ENCODE data around the gene ZFP3. TPM values are rescaled to one million over a fixed set of nuclear protein-coding genes. Genes with fewer than 3 reads are reported as not detected.

The ZFP3 gene
- total RNA-seq, 4 donors from 2014 or later = 1.4 to 6.1 (median 2.3) TPM

DNA sequence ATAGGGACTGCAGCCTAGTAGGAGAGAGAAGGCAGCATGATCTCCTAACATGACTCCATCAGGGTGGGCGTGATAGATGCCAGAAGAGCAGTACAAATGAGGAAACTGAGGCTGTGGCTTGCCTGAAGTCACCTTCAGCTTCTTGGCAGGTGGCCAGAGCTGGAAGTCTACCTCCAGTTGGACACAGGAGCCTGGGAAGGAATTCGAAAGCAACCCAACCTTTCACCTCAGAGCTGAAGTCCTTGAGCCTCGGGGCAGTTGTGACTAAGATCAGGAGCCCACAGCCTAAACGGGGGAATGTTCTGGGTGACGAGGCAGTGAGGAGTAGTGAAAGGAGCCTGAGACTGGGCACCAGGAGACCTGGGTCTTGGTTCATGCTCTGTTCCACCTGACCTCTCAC, 33.6 kb upstream of the ZFP3 start:
- DNase-seq = no peak
- H3K4me3 ChIP-seq = no peak overlapping the region
- H3K27me3 ChIP-seq = no peaks in the 10 kb centered on the region
- H3K27ac ChIP-seq = no peak overlapping the region
- TF ChIP-seq POLR2A (IDR thresholded peaks at IDR 0.05) = no peak
- TF ChIP-seq, protein P1, sequence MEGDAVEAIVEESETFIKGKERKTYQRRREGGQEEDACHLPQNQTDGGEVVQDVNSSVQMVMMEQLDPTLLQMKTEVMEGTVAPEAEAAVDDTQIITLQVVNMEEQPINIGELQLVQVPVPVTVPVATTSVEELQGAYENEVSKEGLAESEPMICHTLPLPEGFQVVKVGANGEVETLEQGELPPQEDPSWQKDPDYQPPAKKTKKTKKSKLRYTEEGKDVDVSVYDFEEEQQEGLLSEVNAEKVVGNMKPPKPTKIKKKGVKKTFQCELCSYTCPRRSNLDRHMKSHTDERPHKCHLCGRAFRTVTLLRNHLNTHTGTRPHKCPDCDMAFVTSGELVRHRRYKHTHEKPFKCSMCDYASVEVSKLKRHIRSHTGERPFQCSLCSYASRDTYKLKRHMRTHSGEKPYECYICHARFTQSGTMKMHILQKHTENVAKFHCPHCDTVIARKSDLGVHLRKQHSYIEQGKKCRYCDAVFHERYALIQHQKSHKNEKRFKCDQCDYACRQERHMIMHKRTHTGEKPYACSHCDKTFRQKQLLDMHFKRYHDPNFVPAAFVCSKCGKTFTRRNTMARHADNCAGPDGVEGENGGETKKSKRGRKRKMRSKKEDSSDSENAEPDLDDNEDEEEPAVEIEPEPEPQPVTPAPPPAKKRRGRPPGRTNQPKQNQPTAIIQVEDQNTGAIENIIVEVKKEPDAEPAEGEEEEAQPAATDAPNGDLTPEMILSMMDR (IDR thresholded peaks at IDR 0.05) = no peak
- no peaks in the 10 kb centered on the region for H3K36me3 ChIP-seq
- WGBS, 2 donors = 79 to 84% methylated on average over 3 to 4 of the region's 5 CpGs
- H3K4me1 ChIP-seq = peaks cover 0 to 7% (median 2%) of the 10 kb centered on the region in 3 donors
- H3K9me3 ChIP-seq = no peaks in the 10 kb centered on the region
- intact Hi-C loops (cut with DNase I) = no loop called here

DNA sequence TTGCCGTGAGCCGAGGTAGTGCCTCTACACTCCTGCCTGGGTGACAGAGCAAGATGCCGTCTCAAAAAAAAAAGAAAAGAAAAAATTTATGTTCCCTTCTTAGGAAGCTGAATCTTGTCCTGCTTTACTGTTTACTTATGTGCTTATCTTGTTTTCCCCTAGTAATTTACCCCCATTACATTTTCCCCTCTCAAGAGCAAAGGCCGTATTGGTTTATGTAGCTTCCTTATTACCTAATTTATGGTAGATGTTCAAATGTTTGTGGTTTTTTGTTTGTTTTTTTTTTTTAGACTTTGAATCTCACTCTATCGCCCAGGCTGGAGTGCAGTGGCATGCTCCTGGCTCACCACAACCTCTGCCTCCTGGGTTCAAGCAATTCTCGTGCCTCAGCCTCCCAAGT, 32.8 kb upstream of the ZFP3 start:
- intact Hi-C loops (cut with DNase I) = no loop called here
- H3K4me3 ChIP-seq = no peak overlapping the region
- no peaks in the 10 kb centered on the region for H3K9me3 ChIP-seq
- no peaks in the 10 kb centered on the region for H3K27me3 ChIP-seq
- no peak for DNase-seq
- no peaks in the 10 kb centered on the region for H3K36me3 ChIP-seq
- H3K27ac ChIP-seq = no peak overlapping the region
- peaks cover 0 to 15% (median 7%) of the 10 kb centered on the region in 3 donors for H3K4me1 ChIP-seq
- 75 to 78% methylated on average over 6 of the region's 6 CpGs for WGBS, 2 donors
- TF ChIP-seq POLR2A (IDR thresholded peaks at IDR 0.05) = no peak
- TF ChIP-seq, protein P1 (IDR thresholded peaks at IDR 0.05) = no peak

DNA sequence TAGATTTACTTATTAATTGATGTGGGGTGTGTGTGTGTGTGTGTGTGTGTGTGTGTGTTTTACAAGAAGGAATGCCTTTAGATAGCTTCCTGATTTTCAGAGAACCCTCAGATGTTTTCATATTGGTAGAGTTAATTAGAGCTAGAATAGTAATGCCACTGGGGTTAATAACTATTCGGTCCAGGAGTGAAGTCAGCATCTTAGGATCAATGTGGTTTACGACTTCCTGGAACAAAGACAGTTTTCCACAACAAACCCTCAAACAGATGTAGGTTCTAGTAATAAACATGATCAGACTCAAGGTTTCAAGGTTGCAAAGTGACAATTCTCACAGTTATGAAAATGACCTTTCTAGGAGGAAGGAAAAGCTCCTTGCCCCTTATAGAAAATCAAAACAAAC, 30.8 kb upstream of the ZFP3 start:
- Histone ChIP-seq H3K4me3 (no peak overlapping the region), H3K27ac (no peak overlapping the region)
- intact Hi-C loops (cut with DNase I) = no loop called here

DNA sequence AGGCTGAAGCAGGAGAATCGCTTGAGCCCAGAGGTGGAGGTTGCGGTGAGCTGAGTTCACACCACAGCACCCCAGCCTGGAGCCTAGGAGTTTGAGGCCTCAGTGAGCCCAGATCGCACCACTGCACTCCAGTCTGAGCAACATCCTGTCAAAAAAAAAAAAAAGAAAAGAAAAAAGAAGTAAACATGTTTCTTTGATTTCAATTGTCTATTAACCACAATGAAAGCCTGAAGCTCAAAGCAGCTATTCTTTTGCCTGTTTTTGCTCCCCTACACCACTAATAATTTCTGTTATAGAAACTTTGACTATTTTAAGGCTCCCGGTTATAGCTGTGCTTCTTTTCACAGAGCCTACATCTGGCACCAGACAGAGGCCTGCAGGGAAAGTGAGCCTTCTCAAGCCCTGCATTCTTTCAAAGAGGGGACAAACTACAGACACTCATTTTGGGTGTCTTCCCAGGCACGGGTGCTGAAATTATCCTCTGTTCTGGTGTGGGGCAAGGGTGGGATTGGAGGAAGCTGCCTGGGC, 28.9 kb upstream of the ZFP3 start:
- Histone ChIP-seq H3K27me3 (no peaks in the 10 kb centered on the region), H3K4me1 (peaks cover 0 to 15% (median 7%) of the 10 kb centered on the region in 3 donors), H3K9me3 (no peaks in the 10 kb centered on the region), H3K36me3 (no peaks in the 10 kb centered on the region), H3K4me3 (no peak overlapping the region), H3K27ac (peak overlapping the region; percentile 49 to 73 (median 52))
- no peak for TF ChIP-seq POLR2A (IDR thresholded peaks at IDR 0.05)
- TF ChIP-seq, protein P1 (IDR thresholded peaks at IDR 0.05) = no peak
- intact Hi-C loops (cut with DNase I) = no loop called here
- WGBS, 2 donors = 59 to 65% methylated on average over 5 of the region's 5 CpGs
- DNase-seq = no peak

More for the DNA sequence above, 30.8 kb upstream of the ZFP3 start:
- H3K9me3 ChIP-seq = no peaks in the 10 kb centered on the region
- TF ChIP-seq POLR2A (IDR thresholded peaks at IDR 0.05) = no peak
- TF ChIP-seq, protein P1 (IDR thresholded peaks at IDR 0.05) = no peak
- WGBS, 2 donors = 3 to 13% methylated on average over 2 of the region's 2 CpGs
- no peaks in the 10 kb centered on the region for H3K27me3 ChIP-seq
- DNase-seq = no peak
- peaks cover 0 to 15% (median 7%) of the 10 kb centered on the region in 3 donors for H3K4me1 ChIP-seq
- no peaks in the 10 kb centered on the region for H3K36me3 ChIP-seq

DNA sequence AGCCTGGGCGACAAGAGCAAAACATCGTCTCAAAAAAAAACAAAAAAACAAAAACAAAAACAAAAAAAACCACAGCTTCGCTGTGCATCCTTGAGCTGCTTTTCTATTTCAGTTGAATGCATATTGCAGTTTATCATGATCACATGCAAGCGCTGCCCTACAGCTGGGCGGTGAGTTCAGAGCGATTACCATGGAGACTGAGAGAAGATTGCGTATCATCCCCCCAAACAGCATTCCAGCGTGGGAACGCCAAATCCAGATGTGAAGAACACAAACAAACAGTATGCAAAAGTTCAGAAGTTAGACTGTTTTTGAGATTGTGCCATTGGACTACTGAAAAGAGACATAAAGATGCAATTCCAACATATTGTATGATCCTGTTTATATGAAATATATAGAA, 28.0 kb upstream of the ZFP3 start:
- Histone ChIP-seq H3K27me3 (no peaks in the 10 kb centered on the region), H3K9me3 (no peaks in the 10 kb centered on the region), H3K27ac (peak overlapping the region in 2 of 4 donors; percentile 49 to 51), H3K4me1 (peaks cover 0 to 15% (median 7%) of the 10 kb centered on the region in 3 donors), H3K36me3 (no peaks in the 10 kb centered on the region), H3K4me3 (no peak overlapping the region)
- whole genome bisulfite sequencing, 2 donors = 73 to 76% methylated on average over 9 of the region's 9 CpGs
- TF ChIP-seq, protein P1 (IDR thresholded peaks at IDR 0.05) = no peak
- no peak for TF ChIP-seq POLR2A (IDR thresholded peaks at IDR 0.05)
- no peak for DNase-seq
- intact Hi-C loops (cut with DNase I) = no loop called here
